ENCODE data around the gene ATRN. TPM values are rescaled to one million over a fixed set of nuclear protein-coding genes. Genes with fewer than 3 reads are reported as not detected.

ATRN gene
- total and polyA plus RNA-seq, 4 experiments from 2014 or later: 4.0 to 12.5 (median 10.1) TPM

DNA sequence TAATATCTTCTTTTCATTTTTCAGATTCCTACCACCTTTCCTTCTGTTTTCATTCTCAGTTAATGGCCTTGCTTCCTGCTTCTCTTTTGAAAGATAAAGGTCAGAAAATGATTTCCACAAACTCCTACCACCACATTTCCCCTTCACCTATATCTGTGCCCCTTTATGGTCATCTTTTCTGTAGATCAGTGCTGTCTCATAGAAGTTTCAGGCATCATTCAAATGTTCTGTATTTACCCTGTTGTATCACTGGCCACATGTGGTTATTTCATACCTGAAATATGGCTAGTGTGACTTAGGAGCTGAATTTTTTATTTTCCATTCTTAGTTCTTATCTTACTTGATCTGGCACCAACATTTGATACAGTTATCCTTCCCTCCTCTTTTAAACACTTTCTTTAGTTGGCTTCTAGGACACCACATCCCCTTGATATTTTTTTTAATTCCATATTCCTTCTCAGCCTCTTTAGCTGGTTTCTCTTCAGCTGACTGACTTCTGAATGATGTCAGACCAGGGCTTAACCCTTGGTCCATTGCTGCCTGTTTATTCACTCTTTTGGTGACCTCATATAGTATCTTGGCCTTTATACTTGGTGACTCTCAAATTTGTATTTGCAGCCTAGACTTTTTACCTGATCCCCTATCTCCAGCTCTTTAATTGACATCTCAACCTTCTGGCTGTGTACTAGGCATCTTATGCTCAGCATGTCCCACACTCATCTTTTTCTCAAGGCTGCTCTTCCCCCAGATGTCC is 81.0 kb downstream of the ATRN start:
- no peak for DNase-seq
- Histone ChIP-seq H3K27me3 (ENCODE audit: insufficient read depth, low read length) (no peaks in the 10 kb centered on the region), H3K27ac (ENCODE audit: low read depth, low read length) (no peak overlapping the region), H3K36me3 (ENCODE audit: insufficient read depth, low read length) (peaks cover 5% of the 10 kb centered on the region), H3K9me3 (ENCODE audit: control insufficient read depth in 1 of 2, low read length in 2 of 2) (no peaks in the 10 kb centered on the region), H3K4me1 (ENCODE audit: insufficient read depth, low read length) (no peaks in the 10 kb centered on the region), H3K4me3 (ENCODE audit: low read length in 2 of 2) (no peak overlapping the region)
- peak overlapping the region in 2 of 7 donors; percentile 8 to 11 for H3K27ac Mint-ChIP-seq
- POLR2A ChIA-PET (ENCODE audit: partially characterized antibody): no interaction called here
- no peak overlapping the region for H3K4me3 Mint-ChIP-seq
- no peaks in the 10 kb centered on the region for H3K4me1 Mint-ChIP-seq
- intact Hi-C loops (cut with micrococcal nuclease): no loop called here
- H3K9me3 Mint-ChIP-seq: no peaks in the 10 kb centered on the region
- CTCF ChIA-PET (ENCODE audit: partially characterized antibody): interaction anchor here (2.6 kb wide), 1 partner anchor 11 kb away, joined by 9 read pairs; no protein-coding TSS in a partner anchor
- no peaks in the 10 kb centered on the region for H3K27me3 Mint-ChIP-seq
- H3K36me3 Mint-ChIP-seq: peaks cover 32 to 44% of the 10 kb centered on the region in 2 donors

DNA sequence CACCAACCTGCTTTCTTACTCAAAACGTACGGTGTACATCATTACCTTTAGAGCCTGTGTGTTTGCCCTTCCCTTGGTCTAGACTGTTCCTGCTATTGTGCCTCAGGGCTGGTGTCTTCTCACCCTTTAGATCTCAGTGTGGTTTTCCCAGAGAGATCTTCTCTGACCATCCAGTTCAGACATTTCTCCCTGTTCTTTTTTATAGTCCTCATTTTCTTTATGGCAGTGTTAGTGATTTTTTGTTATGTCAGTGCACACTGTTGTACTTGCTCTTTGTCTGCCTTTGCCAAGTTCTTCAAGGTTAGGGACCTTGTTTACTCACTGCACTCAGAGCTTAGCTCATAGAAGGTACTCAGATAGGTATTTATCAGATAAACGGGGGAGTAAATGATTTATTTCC is 82.8 kb downstream of the ATRN start:
- Mint-ChIP-seq H3K27me3 (no peaks in the 10 kb centered on the region), H3K9me3 (no peaks in the 10 kb centered on the region), H3K4me1 (no peaks in the 10 kb centered on the region), H3K4me3 (no peak overlapping the region), H3K36me3 (peaks cover 34 to 38% of the 10 kb centered on the region in 2 donors), H3K27ac (peak overlapping the region in 2 of 7 donors; percentile 35 to 43)
- intact Hi-C loops (cut with micrococcal nuclease): no loop called here
- Histone ChIP-seq H3K36me3 (ENCODE audit: insufficient read depth, low read length) (peaks cover 5% of the 10 kb centered on the region), H3K9me3 (ENCODE audit: control insufficient read depth in 1 of 2, low read length in 2 of 2) (no peaks in the 10 kb centered on the region), H3K27me3 (ENCODE audit: insufficient read depth, low read length) (no peaks in the 10 kb centered on the region), H3K4me3 (ENCODE audit: low read length in 2 of 2) (no peak overlapping the region), H3K27ac (ENCODE audit: low read depth, low read length) (no peak overlapping the region), H3K4me1 (ENCODE audit: insufficient read depth, low read length) (no peaks in the 10 kb centered on the region)
- CTCF ChIA-PET (ENCODE audit: partially characterized antibody): no interaction called here
- DNase-seq: no peak
- POLR2A ChIA-PET (ENCODE audit: partially characterized antibody): no interaction called here

DNA sequence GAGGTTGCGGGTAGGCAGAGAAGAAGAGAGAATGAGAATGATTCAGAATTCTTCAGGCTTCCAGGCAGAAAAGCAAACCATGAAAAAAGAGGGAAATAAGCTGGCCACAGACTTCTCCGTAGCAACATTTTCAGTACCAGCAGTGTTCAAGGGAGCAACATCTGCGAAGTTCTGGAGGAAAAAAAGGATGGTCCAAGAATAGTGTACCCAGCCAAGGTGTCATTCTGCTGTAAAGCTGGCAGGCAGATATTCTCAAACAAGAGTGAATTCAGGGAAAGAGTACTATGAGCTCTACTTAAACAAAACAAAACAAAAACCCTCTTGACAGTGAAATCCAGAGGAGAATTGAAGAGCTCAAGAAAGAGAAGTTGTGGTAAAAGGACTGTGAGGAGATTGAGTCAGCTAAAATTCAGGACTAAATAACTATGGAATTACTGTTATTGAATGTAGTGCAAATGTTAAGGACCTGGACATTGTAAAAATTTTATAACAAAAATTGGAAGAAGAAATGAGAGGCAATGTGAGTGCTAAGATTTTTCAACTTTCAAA is 86.5 kb downstream of the ATRN start:
- intact Hi-C loops (cut with micrococcal nuclease): no loop called here
- Mint-ChIP-seq H3K9me3 (no peaks in the 10 kb centered on the region), H3K27ac (peak overlapping the region in 2 of 7 donors; percentile 22 to 62), H3K27me3 (no peaks in the 10 kb centered on the region), H3K36me3 (peaks cover 29 to 34% of the 10 kb centered on the region in 2 donors), H3K4me3 (no peak overlapping the region), H3K4me1 (no peaks in the 10 kb centered on the region)
- Histone ChIP-seq H3K36me3 (ENCODE audit: insufficient read depth, low read length) (no peaks in the 10 kb centered on the region), H3K4me3 (ENCODE audit: low read length in 2 of 2) (no peak overlapping the region), H3K4me1 (ENCODE audit: insufficient read depth, low read length) (no peaks in the 10 kb centered on the region), H3K27ac (ENCODE audit: low read depth, low read length) (no peak overlapping the region), H3K27me3 (ENCODE audit: insufficient read depth, low read length) (no peaks in the 10 kb centered on the region), H3K9me3 (ENCODE audit: control insufficient read depth in 1 of 2, low read length in 2 of 2) (no peaks in the 10 kb centered on the region)
- ChIA-PET POLR2A (ENCODE audit: partially characterized antibody) (no interaction called here), CTCF (ENCODE audit: partially characterized antibody) (no interaction called here)
- no peak for DNase-seq

DNA sequence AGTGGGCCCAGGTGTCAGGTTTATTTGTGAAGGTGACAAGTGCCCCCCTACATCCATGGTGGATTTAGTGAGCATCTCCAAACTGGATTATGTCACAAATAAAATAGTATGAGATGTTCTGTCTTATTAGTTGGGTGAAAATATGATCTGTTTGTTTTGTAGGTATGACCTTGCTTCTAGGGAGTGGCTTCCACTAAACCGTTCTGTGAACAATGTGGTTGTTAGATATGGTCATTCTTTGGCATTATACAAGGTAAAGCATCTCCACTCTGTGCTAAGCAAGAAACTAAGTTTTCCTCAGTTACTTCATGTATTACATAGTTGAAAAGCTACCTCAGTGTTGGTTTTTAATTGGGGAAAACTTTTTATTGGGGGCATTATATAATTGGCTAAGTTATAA is 88.4 kb downstream of the ATRN start:
- Histone ChIP-seq H3K4me3 (ENCODE audit: low read length in 2 of 2) (no peak overlapping the region), H3K27me3 (ENCODE audit: insufficient read depth, low read length) (no peaks in the 10 kb centered on the region), H3K4me1 (ENCODE audit: insufficient read depth, low read length) (no peaks in the 10 kb centered on the region), H3K27ac (ENCODE audit: low read depth, low read length) (no peak overlapping the region), H3K9me3 (ENCODE audit: control insufficient read depth in 1 of 2, low read length in 2 of 2) (no peaks in the 10 kb centered on the region), H3K36me3 (ENCODE audit: insufficient read depth, low read length) (no peaks in the 10 kb centered on the region)
- intact Hi-C loops (cut with micrococcal nuclease): no loop called here
- Mint-ChIP-seq H3K36me3 (peaks cover 26 to 30% of the 10 kb centered on the region in 2 donors), H3K4me1 (peaks cover 0 to 5% (median 1%) of the 10 kb centered on the region in 4 donors), H3K27ac (no peak overlapping the region), H3K27me3 (no peaks in the 10 kb centered on the region), H3K9me3 (no peaks in the 10 kb centered on the region), H3K4me3 (no peak overlapping the region)
- DNase-seq: no peak
- ChIA-PET POLR2A (ENCODE audit: partially characterized antibody) (no interaction called here), CTCF (ENCODE audit: partially characterized antibody) (interaction anchor here (0.8 kb wide), 1 partner anchor 11 kb away, joined by 3 read pairs; no protein-coding TSS in a partner anchor)

DNA sequence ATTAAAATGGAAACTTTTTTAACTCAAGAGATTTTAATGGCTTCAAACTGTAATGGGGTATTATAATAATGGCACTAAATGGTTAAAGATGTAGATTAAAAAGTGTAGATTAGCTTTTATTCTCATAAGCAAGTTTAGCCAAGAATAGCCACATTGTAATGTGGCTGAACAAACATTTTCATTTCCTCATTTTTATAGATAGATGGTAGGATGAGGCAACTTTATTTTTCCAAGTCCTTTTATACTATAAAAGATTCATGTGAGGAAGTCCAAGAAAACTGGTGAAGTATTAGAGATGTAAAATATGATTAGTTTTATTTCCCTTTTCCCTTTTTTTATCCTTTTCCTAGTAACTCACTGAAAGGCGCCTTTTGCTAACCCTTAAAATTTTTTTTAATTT is 88.8 kb downstream of the ATRN start:
- Mint-ChIP-seq H3K27ac (no peak overlapping the region), H3K4me1 (peaks cover 0 to 5% (median 1%) of the 10 kb centered on the region in 4 donors), H3K36me3 (peaks cover 26 to 31% of the 10 kb centered on the region in 2 donors), H3K9me3 (no peaks in the 10 kb centered on the region), H3K4me3 (no peak overlapping the region), H3K27me3 (no peaks in the 10 kb centered on the region)
- Histone ChIP-seq H3K9me3 (ENCODE audit: control insufficient read depth in 1 of 2, low read length in 2 of 2) (no peaks in the 10 kb centered on the region), H3K27ac (ENCODE audit: low read depth, low read length) (no peak overlapping the region), H3K4me1 (ENCODE audit: insufficient read depth, low read length) (no peaks in the 10 kb centered on the region), H3K4me3 (ENCODE audit: low read length in 2 of 2) (no peak overlapping the region), H3K27me3 (ENCODE audit: insufficient read depth, low read length) (no peaks in the 10 kb centered on the region), H3K36me3 (ENCODE audit: insufficient read depth, low read length) (no peaks in the 10 kb centered on the region)
- ChIA-PET POLR2A (ENCODE audit: partially characterized antibody) (no interaction called here), CTCF (ENCODE audit: partially characterized antibody) (interaction anchor here (0.8 kb wide), 1 partner anchor 12 kb away, joined by 3 read pairs; no protein-coding TSS in a partner anchor)
- DNase-seq: no peak
- intact Hi-C loops (cut with micrococcal nuclease): no loop called here

DNA sequence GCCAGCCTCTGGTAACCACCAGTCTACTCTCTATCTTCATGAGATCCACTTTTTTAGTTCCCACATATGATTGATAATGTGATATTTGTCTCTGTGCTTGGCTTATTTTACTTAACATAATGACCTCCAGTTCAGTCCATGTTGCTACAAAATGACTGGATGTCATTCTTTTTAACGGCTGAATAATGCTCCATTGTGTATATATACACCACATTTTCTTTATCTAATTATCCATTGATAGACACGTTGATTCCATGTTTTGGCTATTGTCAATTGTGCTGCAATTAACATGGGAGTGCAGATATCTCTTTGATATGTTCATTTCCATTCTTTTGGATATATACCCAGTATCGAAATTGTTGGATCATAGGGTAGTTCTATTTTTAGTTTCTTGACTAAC is 89.3 kb downstream of the ATRN start:
- Histone ChIP-seq H3K4me3 (ENCODE audit: low read length in 2 of 2) (no peak overlapping the region), H3K4me1 (ENCODE audit: insufficient read depth, low read length) (no peaks in the 10 kb centered on the region), H3K27ac (ENCODE audit: low read depth, low read length) (no peak overlapping the region), H3K36me3 (ENCODE audit: insufficient read depth, low read length) (no peaks in the 10 kb centered on the region), H3K27me3 (ENCODE audit: insufficient read depth, low read length) (no peaks in the 10 kb centered on the region), H3K9me3 (ENCODE audit: control insufficient read depth in 1 of 2, low read length in 2 of 2) (no peaks in the 10 kb centered on the region)
- CTCF ChIA-PET (ENCODE audit: partially characterized antibody): no interaction called here
- H3K36me3 Mint-ChIP-seq: peaks cover 26 to 33% of the 10 kb centered on the region in 2 donors
- H3K27ac Mint-ChIP-seq: peak overlapping the region in 1 of 7 donors; percentile 70
- peaks cover 0 to 5% (median 1%) of the 10 kb centered on the region in 4 donors for H3K4me1 Mint-ChIP-seq
- no peaks in the 10 kb centered on the region for H3K27me3 Mint-ChIP-seq
- intact Hi-C loops (cut with micrococcal nuclease): no loop called here
- no peak for DNase-seq
- no peaks in the 10 kb centered on the region for H3K9me3 Mint-ChIP-seq
- H3K4me3 Mint-ChIP-seq: no peak overlapping the region
- POLR2A ChIA-PET (ENCODE audit: partially characterized antibody): no interaction called here

DNA sequence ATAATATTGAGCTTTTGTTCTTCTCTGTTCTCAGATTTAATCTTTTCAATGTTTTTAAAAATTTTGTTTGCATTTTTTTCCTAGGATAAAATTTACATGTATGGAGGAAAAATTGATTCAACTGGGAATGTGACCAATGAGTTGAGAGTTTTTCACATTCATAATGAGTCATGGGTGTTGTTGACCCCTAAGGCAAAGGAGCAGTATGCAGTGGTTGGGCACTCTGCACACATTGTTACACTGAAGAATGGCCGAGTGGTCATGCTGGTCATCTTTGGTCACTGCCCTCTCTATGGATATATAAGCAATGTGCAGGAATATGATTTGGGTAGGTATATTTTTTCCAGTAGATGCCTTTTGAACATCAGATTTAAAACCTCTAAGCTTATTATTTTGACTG is 89.8 kb downstream of the ATRN start:
- no peaks in the 10 kb centered on the region for H3K4me1 ChIP-seq (ENCODE audit: insufficient read depth, low read length)
- Mint-ChIP-seq H3K4me3 (no peak overlapping the region), H3K9me3 (no peaks in the 10 kb centered on the region), H3K27ac (no peak overlapping the region), H3K4me1 (peaks cover 0 to 5% (median 1%) of the 10 kb centered on the region in 4 donors), H3K27me3 (no peaks in the 10 kb centered on the region), H3K36me3 (peaks cover 24 to 32% of the 10 kb centered on the region in 2 donors)
- no peaks in the 10 kb centered on the region for H3K27me3 ChIP-seq (ENCODE audit: insufficient read depth, low read length)
- no peak overlapping the region for H3K4me3 ChIP-seq (ENCODE audit: low read length in 2 of 2)
- H3K9me3 ChIP-seq (ENCODE audit: control insufficient read depth in 1 of 2, low read length in 2 of 2): no peaks in the 10 kb centered on the region
- H3K36me3 ChIP-seq (ENCODE audit: insufficient read depth, low read length): no peaks in the 10 kb centered on the region
- no peak overlapping the region for H3K27ac ChIP-seq (ENCODE audit: low read depth, low read length)
- POLR2A ChIA-PET (ENCODE audit: partially characterized antibody): no interaction called here
- intact Hi-C loops (cut with micrococcal nuclease): no loop called here
- CTCF ChIA-PET (ENCODE audit: partially characterized antibody): no interaction called here
- no peak for DNase-seq

All from CD4-positive, alpha-beta memory T cell (primary cell).